Tibial artery (tissue), 4 donors: ENCODE measurements around the gene PTGDS.

Source experiments
- DNase-seq, 2 donors: peaks; one replicate each; pipeline ENCODE4 v3.0.0-alpha.2; 2019
- H3K27ac ChIP-seq, 2 donors: fragments of 200-600 bp; sonication (generic) in 1 of 2; 1 replicate in 1 of 2; 2 replicates in 1 of 2; pipeline ENCODE4 v1.5.1; 2018 to 2019; ENCODE audit warnings: mild to moderate bottlenecking in 1 of 2
- H3K27me3 ChIP-seq, 2 donors: fragments of 200-600 bp; sonication (generic) in 1 of 2; one replicate each; pipeline versions ENCODE4 v1.5.1 to v1.6.0; 2016 to 2019
- H3K36me3 ChIP-seq, 3 donors: fragments of 200-600 bp; sonication (generic) in 2 of 3; one replicate each; pipeline ENCODE4 v1.5.1; 2016 to 2019; ENCODE audit warnings: mild to moderate bottlenecking in 2 of 3
- H3K4me1 ChIP-seq, 4 donors: fragments of 200-600 bp; sonication (generic) in 2 of 4; 1 replicate in 3 of 4; 2 replicates in 1 of 4; pipeline ENCODE4 v1.5.1; 2016 to 2019
- H3K4me3 ChIP-seq, 2 donors: fragments of 200-600 bp; sonication (generic) in 1 of 2; 1 replicate in 1 of 2; 2 replicates in 1 of 2; pipeline ENCODE4 v1.5.1; 2018 to 2019; ENCODE audit warnings: mild to moderate bottlenecking in 2 of 2
- H3K9me3 ChIP-seq, 3 donors: fragments of 200-600 bp; sonication (generic) in 1 of 3; one replicate each; pipeline ENCODE4 v1.5.1; 2016 to 2019
- CTCF ChIP-seq, 2 experiments: fragments of 200-600 bp in 1 of 2; fragments of 450-650 bp in 1 of 2; IDR thresholded peaks; one replicate each; pipeline ENCODE4 v1.5.1; 2017 to 2019; ENCODE audit warnings: antibody characterized with exemption in 2 of 2, mild to moderate bottlenecking in 1 of 2, moderate library complexity in 1 of 2
- intact Hi-C: fragments of 100-400 bp; cut with DNase I; formaldehyde crosslinking; loops from one replicate; pipeline ENCODE4 v1.15.0; 2023; ENCODE audit warnings: low total_unique reads

The PTGDS gene

GRCh38 chr9:137008312-137008711, 31.0 kb downstream of the PTGDS start:
- Histone ChIP-seq H3K36me3 (peaks cover 7 to 64% (median 53%) of the 10 kb centered on the region in 3 donors), H3K4me1 (no peaks in the 10 kb centered on the region)
- intact Hi-C loops: no loop called here

GRCh38 chr9:137009217-137009616, 31.9 kb downstream of the PTGDS start:
- Histone ChIP-seq H3K9me3 (no peaks in the 10 kb centered on the region), H3K27me3 (no peaks in the 10 kb centered on the region), H3K36me3 (peaks cover 7 to 73% (median 62%) of the 10 kb centered on the region in 3 donors), H3K27ac (no peak overlapping the region), H3K4me3 (no peak overlapping the region), H3K4me1 (no peaks in the 10 kb centered on the region)
- TF ChIP-seq CTCF (IDR thresholded peaks at IDR 0.05): no peak
- no peak for DNase-seq
- intact Hi-C loops: no loop called here

More at GRCh38 chr9:137008312-137008711, 31.0 kb downstream of the PTGDS start:
- TF ChIP-seq CTCF (IDR thresholded peaks at IDR 0.05): no peak
- H3K9me3 ChIP-seq: no peaks in the 10 kb centered on the region
- H3K4me3 ChIP-seq: no peak overlapping the region
- no peak overlapping the region for H3K27ac ChIP-seq
- DNase-seq: no peak
- H3K27me3 ChIP-seq: no peaks in the 10 kb centered on the region

GRCh38 chr9:137009938-137010732, 32.8 kb downstream of the PTGDS start:
- TF ChIP-seq CTCF (IDR thresholded peaks at IDR 0.05): no peak
- DNase-seq: no peak
- Histone ChIP-seq H3K36me3 (peaks cover 10 to 82% (median 71%) of the 10 kb centered on the region in 3 donors), H3K27ac (no peak overlapping the region), H3K9me3 (no peaks in the 10 kb centered on the region), H3K4me1 (no peaks in the 10 kb centered on the region), H3K4me3 (no peak overlapping the region), H3K27me3 (no peaks in the 10 kb centered on the region)
- intact Hi-C loops: no loop called here

- H3K27me3 ChIP-seq: no peaks in the 10 kb centered on the region
- no peak overlapping the region for H3K27ac ChIP-seq
- H3K4me3 ChIP-seq: no peak overlapping the region
- no peaks in the 10 kb centered on the region for H3K4me1 ChIP-seq
- no peak for TF ChIP-seq CTCF (IDR thresholded peaks at IDR 0.05)
- H3K9me3 ChIP-seq: no peaks in the 10 kb centered on the region
- intact Hi-C loops: no loop called here
- peaks cover 19 to 92% (median 81%) of the 10 kb centered on the region in 3 donors for H3K36me3 ChIP-seq
- no peak for DNase-seq
Measured at GRCh38 chr9:137011156-137011555, 33.9 kb downstream of the PTGDS start.

- H3K27ac ChIP-seq: no peak overlapping the region
- no peak for TF ChIP-seq CTCF (IDR thresholded peaks at IDR 0.05)
- no peaks in the 10 kb centered on the region for H3K9me3 ChIP-seq
- DNase-seq: no peak
- H3K36me3 ChIP-seq: peaks cover 22 to 100% (median 90%) of the 10 kb centered on the region in 3 donors
- H3K4me1 ChIP-seq: no peaks in the 10 kb centered on the region
- intact Hi-C loops: no loop called here
- no peaks in the 10 kb centered on the region for H3K27me3 ChIP-seq
- no peak overlapping the region for H3K4me3 ChIP-seq
Measured at GRCh38 chr9:137011907-137012675, 34.8 kb downstream of the PTGDS start.
